PC-3 (cell line): ENCODE results near the gene METTL6. TPM values are rescaled to one million over a fixed set of nuclear protein-coding genes. Genes with fewer than 3 reads are reported as not detected.

Experiments used
- ATAC-seq: fragments of 200-7000 bp; cut with Tn5 transposase; 2 replicates; pipeline ENCODE4 v1.9.1; 2020; ENCODE audit warnings: mild to moderate bottlenecking, moderate library complexity
- BruUV-seq: library from RNA; stranded (reverse); fragments of 400-500 nt; replicated peaks from 2 replicates; lab custom pipeline; 2021; lab: Mats Ljungman, UMichigan
- CTCF ChIA-PET: fragments of 300-600 bp; sonication (Branson Sonifier 250); formaldehyde crosslinking; loops from one replicate; lab custom pipeline; 2022; ENCODE audit warnings: antibody characterized with exemption; lab: Charles Lee
- POLR2A ChIA-PET: fragments of 300-600 bp; sonication (Branson Sonifier 250); formaldehyde crosslinking; loops from one replicate; lab custom pipeline; 2022; ENCODE audit warnings: antibody characterized with exemption; ENCODE audit not compliant: unreplicated experiment; lab: Charles Lee
- DNase-seq: peaks from one replicate; pipeline ENCODE4 v3.0.0-alpha.2; 2015
- H2AFZ ChIP-seq: fragments of 300-600 bp; sonication (generic); 2 replicates; pipeline ENCODE4 v1.6.0; 2016; ENCODE audit warnings: antibody characterized with exemption, low read length
- H3F3A ChIP-seq: fragments of 300-600 bp; sonication (generic); one replicate; pipeline ENCODE4 v1.6.0; 2017; ENCODE audit warnings: antibody characterized with exemption, low read length, control low read depth, mild to moderate bottlenecking; ENCODE audit not compliant: unreplicated experiment
- H3K27ac ChIP-seq: fragments of 300-600 bp; sonication (generic); 2 replicates; pipeline ENCODE4 v1.5.1; 2016; ENCODE audit warnings: mild to moderate bottlenecking, low read length
- H3K27me3 ChIP-seq: fragments of 300-600 bp; sonication (generic); 2 replicates; pipeline ENCODE4 v1.6.1; 2016; ENCODE audit warnings: low read length, mixed read lengths
- H3K36me3 ChIP-seq: fragments of 300-600 bp; sonication (generic); 2 replicates; pipeline ENCODE4 v1.6.1; 2016; ENCODE audit warnings: low read depth, mixed run types, low read length, mixed read lengths
- H3K4me1 ChIP-seq: fragments of 300-600 bp; sonication (generic); 2 replicates; pipeline ENCODE4 v1.5.1; 2016; ENCODE audit warnings: low read length; ENCODE audit not compliant: insufficient read depth
- H3K4me2 ChIP-seq: fragments of 300-600 bp; sonication (generic); 2 replicates; pipeline ENCODE4 v1.6.0; 2016; ENCODE audit warnings: low read length
- H3K4me3 ChIP-seq: fragments of 300-600 bp; sonication (generic); 2 replicates; pipeline ENCODE4 v1.5.1; 2016; ENCODE audit warnings: mild to moderate bottlenecking, low read length, mixed read lengths
- H3K79me2 ChIP-seq: fragments of 300-600 bp; sonication (generic); 2 replicates; pipeline ENCODE4 v1.6.1; 2017; ENCODE audit warnings: low read length, mixed read lengths
- H3K9ac ChIP-seq: fragments of 300-600 bp; sonication (generic); 2 replicates; pipeline ENCODE4 v1.6.0; 2016; ENCODE audit warnings: mild to moderate bottlenecking, low read length
- H3K9me2 ChIP-seq: fragments of 300-600 bp; sonication (generic); replicated peaks from 2 replicates; pipeline ENCODE4 v1.6.1; 2016; ENCODE audit warnings: mixed run types, low read length, mixed read lengths
- H3K9me3 ChIP-seq: fragments of 300-600 bp; sonication (generic); 2 replicates; pipeline ENCODE4 v1.6.1; 2016; ENCODE audit warnings: low read length, mixed read lengths
- H4K20me1 ChIP-seq: fragments of 300-600 bp; sonication (generic); 2 replicates; pipeline ENCODE4 v1.6.1; 2016; ENCODE audit warnings: low read length, mixed read lengths
- EZH2 ChIP-seq: fragments of 300-600 bp; sonication (generic); IDR thresholded peaks from one replicate; pipeline ENCODE4 v1.6.1; 2017; ENCODE audit warnings: antibody characterized with exemption, mild to moderate bottlenecking, low read length; ENCODE audit not compliant: unreplicated experiment
- EZH2phosphoT487 ChIP-seq: fragments of 300-600 bp; sonication (generic); IDR thresholded peaks from 2 replicates; pipeline ENCODE4 v1.6.1; 2018; ENCODE audit warnings: mild to moderate bottlenecking, antibody characterized with exemption, low read length, borderline replicate concordance
- intact Hi-C: fragments of 100-400 bp; cut with micrococcal nuclease; formaldehyde crosslinking; loops from 2 replicates; pipeline ENCODE4 v1.9.0; 2023
- total RNA-seq: library from RNA; depleted of rRNA; stranded (reverse); fragments of >200 nt; gene quantifications from 2 replicates; pipeline ENCODE4 v1.2.3, GENCODE V29; 2014
- TF ChIP-seq, protein P1 (sequence below): fragments of 300-600 bp; sonication (generic); conservative IDR thresholded peaks from 2 replicates; pipeline ENCODE4 v1.5.1; 2017; ENCODE audit warnings: antibody characterized with exemption, low read depth, mild to moderate bottlenecking, low read length

METTL6 gene
- total RNA-seq, 1 experiment from 2014 or later: 22.4 TPM

GRCh38 chr3:15475161-15475560, 47.8 kb upstream of the METTL6 start:
- H3K4me3 ChIP-seq: no peak overlapping the region
- ChIA-PET POLR2A (no interaction called here), CTCF (no interaction called here)
- intact Hi-C loops: no loop called here
- DNase-seq: no peak
- no peak for ATAC-seq
- no peaks in the 10 kb centered on the region for H3K4me1 ChIP-seq
- no peak overlapping the region for H2AFZ ChIP-seq
- no peaks in the 10 kb centered on the region for H3K9me3 ChIP-seq
- H3K4me2 ChIP-seq: no peak overlapping the region
- no peaks in the 10 kb centered on the region for H3K9me2 ChIP-seq
- no peaks in the 10 kb centered on the region for H3K36me3 ChIP-seq
- no peaks in the 10 kb centered on the region for H3K79me2 ChIP-seq
- no peaks in the 10 kb centered on the region for H3K27me3 ChIP-seq
- H3K9ac ChIP-seq: no peak overlapping the region
- no peaks in the 10 kb centered on the region for H3F3A ChIP-seq
- TF ChIP-seq EZH2 (no peak), EZH2phosphoT487 (no peak)
- TF ChIP-seq, protein P1, sequence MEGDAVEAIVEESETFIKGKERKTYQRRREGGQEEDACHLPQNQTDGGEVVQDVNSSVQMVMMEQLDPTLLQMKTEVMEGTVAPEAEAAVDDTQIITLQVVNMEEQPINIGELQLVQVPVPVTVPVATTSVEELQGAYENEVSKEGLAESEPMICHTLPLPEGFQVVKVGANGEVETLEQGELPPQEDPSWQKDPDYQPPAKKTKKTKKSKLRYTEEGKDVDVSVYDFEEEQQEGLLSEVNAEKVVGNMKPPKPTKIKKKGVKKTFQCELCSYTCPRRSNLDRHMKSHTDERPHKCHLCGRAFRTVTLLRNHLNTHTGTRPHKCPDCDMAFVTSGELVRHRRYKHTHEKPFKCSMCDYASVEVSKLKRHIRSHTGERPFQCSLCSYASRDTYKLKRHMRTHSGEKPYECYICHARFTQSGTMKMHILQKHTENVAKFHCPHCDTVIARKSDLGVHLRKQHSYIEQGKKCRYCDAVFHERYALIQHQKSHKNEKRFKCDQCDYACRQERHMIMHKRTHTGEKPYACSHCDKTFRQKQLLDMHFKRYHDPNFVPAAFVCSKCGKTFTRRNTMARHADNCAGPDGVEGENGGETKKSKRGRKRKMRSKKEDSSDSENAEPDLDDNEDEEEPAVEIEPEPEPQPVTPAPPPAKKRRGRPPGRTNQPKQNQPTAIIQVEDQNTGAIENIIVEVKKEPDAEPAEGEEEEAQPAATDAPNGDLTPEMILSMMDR: no peak
- no peak overlapping the region for H3K27ac ChIP-seq
- no peaks in the 10 kb centered on the region for H4K20me1 ChIP-seq
- BruUV-seq: no TSS peak

- no peak overlapping the region for H3K4me2 ChIP-seq
- no peaks in the 10 kb centered on the region for H4K20me1 ChIP-seq
- H2AFZ ChIP-seq: no peak overlapping the region
- no TSS peak for BruUV-seq
- CTCF ChIA-PET: interaction anchor here (0.6 kb wide), 1 partner anchor 10 kb away, joined by 3 read pairs; no protein-coding TSS in a partner anchor
- H3K79me2 ChIP-seq: no peaks in the 10 kb centered on the region
- no peaks in the 10 kb centered on the region for H3K9me3 ChIP-seq
- H3K9ac ChIP-seq: no peak overlapping the region
- intact Hi-C loops: no loop called here
- no peaks in the 10 kb centered on the region for H3K9me2 ChIP-seq
- H3K4me3 ChIP-seq: no peak overlapping the region
- DNase-seq (no peak), ATAC-seq (no peak)
- no peaks in the 10 kb centered on the region for H3K27me3 ChIP-seq
- POLR2A ChIA-PET: no interaction called here
- no peak for TF ChIP-seq EZH2phosphoT487
- TF ChIP-seq, protein P1: no peak
- no peak for TF ChIP-seq EZH2
- no peaks in the 10 kb centered on the region for H3F3A ChIP-seq
- no peaks in the 10 kb centered on the region for H3K36me3 ChIP-seq
- no peak overlapping the region for H3K27ac ChIP-seq
- H3K4me1 ChIP-seq: no peaks in the 10 kb centered on the region
These were observed 44.5 kb upstream of the METTL6 start for GRCh38 chr3:15471861-15472260.

- BruUV-seq: no TSS peak
- Histone ChIP-seq H3K4me3 (no peak overlapping the region), H3K4me1 (no peaks in the 10 kb centered on the region), H3K27me3 (no peaks in the 10 kb centered on the region), H3K27ac (no peak overlapping the region), H3K4me2 (no peak overlapping the region), H2AFZ (no peak overlapping the region), H3K9me2 (peaks cover 3% of the 10 kb centered on the region; the same call in 1 of the 2 replicates), H3F3A (no peaks in the 10 kb centered on the region), H4K20me1 (no peaks in the 10 kb centered on the region), H3K79me2 (no peaks in the 10 kb centered on the region), H3K36me3 (no peaks in the 10 kb centered on the region), H3K9me3 (no peaks in the 10 kb centered on the region), H3K9ac (no peak overlapping the region)
- DNase-seq: no peak
- intact Hi-C loops: no loop called here
- ChIA-PET CTCF (no interaction called here), POLR2A (no interaction called here)
- TF ChIP-seq EZH2 (no peak), EZH2phosphoT487 (no peak)
- TF ChIP-seq, protein P1: no peak
- ATAC-seq: no peak
These were observed 43.5 kb upstream of the METTL6 start for GRCh38 chr3:15470849-15471248.
